Fibroblast of villous mesenchyme (primary cell): ENCODE measurements around the gene GPR137C. TPM values are rescaled to one million over a fixed set of nuclear protein-coding genes. Genes with fewer than 3 reads are reported as not detected.

Experiments used
- DNase-seq: peaks from one replicate; pipeline ENCODE4 v3.0.0-alpha.2; 2010; ENCODE audit warnings: low read depth
- H3K4me3 ChIP-seq: 2 replicates; pipeline ENCODE4 v1.5.1; 2011; ENCODE audit warnings: low read depth, mild to moderate bottlenecking, low read length
- CTCF ChIP-seq: IDR thresholded peaks from 2 replicates; pipeline ENCODE4 v1.5.1; 2012; ENCODE audit warnings: low read depth, mild to moderate bottlenecking, low read length; ENCODE audit not compliant: insufficient read depth
- total RNA-seq: library from RNA; depleted of rRNA; stranded (reverse); fragments of >200 nt; gene quantifications from 2 replicates; pipeline ENCODE4 v1.2.3, GENCODE V29; 2012

The GPR137C gene
- total RNA-seq, 1 donor: 0.43 TPM

- TF ChIP-seq CTCF: no peak
- DNase-seq: no peak
- no peak overlapping the region for H3K4me3 ChIP-seq
Measured at GRCh38 chr14:52550661-52551060, 2.0 kb upstream of the GPR137C start.

- TF ChIP-seq CTCF: no peak
- no peak for DNase-seq
- peak overlapping the region; percentile 90 for H3K4me3 ChIP-seq
Measured at GRCh38 chr14:52551205-52551604, 1.4 kb upstream of the GPR137C start.

- DNase-seq: peak; percentile 30
- H3K4me3 ChIP-seq: peak overlapping the region; percentile 90
- peak; percentile 12 for TF ChIP-seq CTCF
Measured at GRCh38 chr14:52551696-52552062, 957 bp upstream of the GPR137C start.

GRCh38 chr14:52553002-52553670, 500 bp downstream of the GPR137C start:
- DNase-seq: peak; percentile 5
- H3K4me3 ChIP-seq: peak overlapping the region; percentile 76
- no peak for TF ChIP-seq CTCF

- TF ChIP-seq CTCF: no peak
Measured at GRCh38 chr14:52553671-52554575, 1.3 kb downstream of the GPR137C start.

GRCh38 chr14:52558688-52559087, 6.1 kb downstream of the GPR137C start:
- no peak overlapping the region for H3K4me3 ChIP-seq
- no peak for DNase-seq
- no peak for TF ChIP-seq CTCF

More at GRCh38 chr14:52553671-52554575, 1.3 kb downstream of the GPR137C start:
- peak overlapping the region; percentile 76 for H3K4me3 ChIP-seq
- peak; percentile 86 for DNase-seq
